Ectodermal cell (in vitro differentiated cells): ENCODE results near the gene TBCEL.

Experiments
- H3K27ac ChIP-seq: 2 replicates; pipeline ENCODE4 v1.7.0; 2013; ENCODE audit warnings: mild to moderate bottlenecking, low read depth, low read length; ENCODE audit not compliant: insufficient read depth, poor library complexity, severe bottlenecking
- H3K27me3 ChIP-seq: 2 replicates; pipeline ENCODE4 v1.7.0; 2013; ENCODE audit warnings: mild to moderate bottlenecking, low read length; ENCODE audit not compliant: insufficient read depth, control insufficient read depth, poor library complexity, severe bottlenecking
- H3K36me3 ChIP-seq: one replicate; pipeline ENCODE4 v1.7.0; 2013; ENCODE audit warnings: low read length; ENCODE audit not compliant: control insufficient read depth, insufficient read depth
- H3K4me1 ChIP-seq: one replicate; pipeline ENCODE4 v1.7.0; 2013; ENCODE audit warnings: low read length; ENCODE audit not compliant: control insufficient read depth, insufficient read depth
- H3K4me3 ChIP-seq: 2 replicates; pipeline ENCODE4 v1.7.0; 2013; ENCODE audit warnings: low read depth, low read length, control low read depth; ENCODE audit not compliant: insufficient read depth
- H3K9me3 ChIP-seq: 2 replicates; pipeline ENCODE4 v1.7.0; 2013; ENCODE audit warnings: mild to moderate bottlenecking, low read length, moderate library complexity; ENCODE audit not compliant: control insufficient read depth
- WGBS, 2 experiments: methylation state at CpG; one replicate each; pipeline ENCODE4 v1.1.7; 2013; ENCODE audit warnings: missing lambda C conversion rate in 2 of 2; 5-methylcytosine and 5-hydroxymethylcytosine counted together

The TBCEL gene

DNA sequence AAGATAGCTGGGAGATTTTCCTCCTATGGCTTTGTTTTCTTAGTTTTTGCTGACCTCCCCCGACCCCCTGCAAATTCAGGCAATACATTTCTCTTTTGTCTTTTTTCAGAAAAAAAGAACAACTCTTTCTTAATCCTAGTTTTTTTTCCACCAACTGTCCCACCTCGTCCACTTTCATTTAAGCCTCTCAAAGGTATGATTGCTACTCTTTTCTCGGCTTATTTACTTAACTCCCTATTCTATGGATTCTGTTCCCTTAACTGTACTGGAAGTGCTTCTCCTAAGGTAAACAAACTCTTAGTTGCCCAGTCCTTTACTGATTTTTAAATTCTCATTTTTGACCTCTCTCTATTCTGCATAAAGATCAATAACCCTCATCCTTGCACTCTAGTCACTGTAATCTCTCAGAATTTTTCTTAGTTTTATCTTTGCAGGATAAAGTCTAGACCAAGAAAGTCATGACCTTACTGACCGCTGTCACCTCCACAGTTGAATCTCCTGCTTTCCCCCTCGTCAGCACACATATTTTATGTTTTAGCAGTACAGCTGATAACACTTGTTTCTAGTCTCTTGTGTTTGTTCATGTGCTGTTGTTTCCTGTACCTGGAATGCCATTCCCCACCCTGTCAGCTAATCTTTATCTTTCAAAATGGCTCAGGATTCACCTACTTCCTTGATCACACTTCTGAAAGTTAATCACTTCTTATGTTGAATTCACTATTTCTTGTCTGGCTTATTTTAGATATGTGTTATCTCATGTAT lies 14.9 kb downstream of the TBCEL start:
- H3K9me3 ChIP-seq, result no peaks in the 10 kb centered on the region
- H3K36me3 ChIP-seq, result no peaks in the 10 kb centered on the region
- H3K4me1 ChIP-seq, result peaks cover 13% of the 10 kb centered on the region
- no peaks in the 10 kb centered on the region for H3K27me3 ChIP-seq
- H3K4me3 ChIP-seq, result no peak overlapping the region
- 74 to 76% methylated on average over 5 of the region's 5 CpGs for WGBS, 2 experiments
- H3K27ac ChIP-seq, result no peak overlapping the region

DNA sequence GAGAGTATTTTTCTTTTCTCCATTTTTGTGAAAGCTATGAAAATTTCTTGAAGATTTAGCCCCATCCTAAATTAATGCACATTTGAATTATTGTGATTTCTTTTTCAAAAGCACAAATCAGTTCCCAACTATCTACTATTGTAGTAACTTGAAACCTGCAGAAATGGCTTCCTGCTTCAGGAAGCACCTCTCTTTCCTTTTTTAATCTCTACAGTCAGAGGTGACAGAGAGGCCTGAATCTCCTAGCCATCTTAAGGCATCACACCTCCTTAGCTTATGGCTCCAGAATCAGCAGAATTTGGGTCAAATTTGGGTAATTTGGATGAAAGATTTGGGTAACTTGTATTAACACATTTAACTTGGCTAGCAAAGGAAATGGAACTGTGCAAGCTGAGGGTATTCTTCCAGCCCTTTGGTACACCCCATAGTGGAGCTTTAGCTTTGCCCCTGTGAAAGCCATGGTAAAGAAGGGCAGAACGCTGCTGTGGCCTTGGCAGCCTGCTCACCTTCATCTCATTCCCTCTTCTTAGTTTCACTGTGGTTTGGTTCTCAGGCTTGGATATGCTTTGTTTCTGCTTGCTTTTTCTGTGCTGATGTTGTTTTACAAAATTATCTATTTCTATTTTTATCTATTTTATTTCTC lies 16.2 kb downstream of the TBCEL start:
- Histone ChIP-seq H3K27ac (no peak overlapping the region), H3K36me3 (no peaks in the 10 kb centered on the region), H3K4me1 (peaks cover 13% of the 10 kb centered on the region), H3K27me3 (no peaks in the 10 kb centered on the region), H3K9me3 (no peaks in the 10 kb centered on the region), H3K4me3 (no peak overlapping the region)
- WGBS, 2 experiments, result 73 to 90% methylated on average over 1 of the region's 1 CpG

DNA sequence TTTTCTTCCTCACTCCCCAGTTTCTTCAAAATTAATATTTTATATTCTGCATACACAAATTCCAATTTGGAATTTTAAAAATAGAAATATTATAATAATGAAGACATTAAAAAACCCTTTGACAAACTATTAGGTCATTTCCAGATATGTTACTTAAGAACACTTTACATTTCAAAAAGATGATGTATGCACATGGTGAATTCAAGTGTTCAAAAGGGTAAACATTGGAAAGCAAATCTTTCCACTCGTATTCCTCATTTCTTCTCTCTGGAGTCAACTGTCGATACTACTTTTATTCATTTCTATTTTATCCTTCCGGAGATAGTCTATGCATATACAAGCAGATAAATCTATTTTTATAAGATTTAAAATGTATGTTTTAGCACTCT lies 16.7 kb downstream of the TBCEL start:
- Histone ChIP-seq H3K4me3 (no peak overlapping the region), H3K27ac (no peak overlapping the region), H3K36me3 (no peaks in the 10 kb centered on the region), H3K27me3 (no peaks in the 10 kb centered on the region), H3K4me1 (peaks cover 13% of the 10 kb centered on the region), H3K9me3 (no peaks in the 10 kb centered on the region)
- 76 to 89% methylated on average over 2 of the region's 3 CpGs for WGBS, 2 experiments

DNA sequence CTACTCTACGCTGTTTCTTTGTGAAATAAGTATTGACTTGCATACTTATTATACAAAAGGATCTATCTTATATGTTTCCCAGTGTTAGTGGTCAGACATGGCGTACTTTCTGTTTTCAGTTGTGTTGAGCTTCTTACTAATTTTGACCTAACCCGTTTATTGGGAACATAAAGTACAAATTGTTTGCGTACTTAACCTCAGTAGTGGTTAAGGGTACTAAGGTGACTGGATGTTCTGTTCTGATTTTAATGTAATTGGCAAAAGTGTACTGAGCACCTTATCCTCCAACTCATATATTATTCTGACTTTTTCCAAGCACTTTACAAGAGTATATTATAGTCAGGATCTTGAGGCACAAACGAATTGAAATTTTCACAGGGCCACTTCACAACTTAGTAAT lies 17.2 kb downstream of the TBCEL start:
- 94 to 98% methylated on average over 4 to 5 of the region's 5 CpGs for WGBS, 2 experiments
- peaks cover 13% of the 10 kb centered on the region for H3K4me1 ChIP-seq

DNA sequence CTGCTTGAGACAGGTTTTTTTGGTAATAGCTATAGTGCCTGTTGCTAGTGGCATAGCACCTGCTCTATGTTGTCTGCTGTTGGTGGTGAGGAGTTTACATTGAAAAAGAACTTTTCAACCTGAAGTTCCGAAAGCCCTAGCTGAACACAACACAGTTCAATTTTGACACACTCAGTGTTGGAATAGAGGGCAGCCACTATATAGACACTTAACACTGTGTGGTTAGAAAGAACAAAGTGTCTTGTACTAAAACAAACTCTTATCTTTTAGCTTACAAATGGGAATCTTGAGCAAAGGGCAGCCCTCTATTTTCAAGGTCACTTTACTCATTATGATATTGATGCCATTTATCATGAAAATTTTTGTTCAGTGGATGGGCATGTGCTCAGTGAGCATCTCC lies 18.4 kb downstream of the TBCEL start:
- Histone ChIP-seq H3K4me1 (peaks cover 13% of the 10 kb centered on the region), H3K36me3 (no peaks in the 10 kb centered on the region), H3K9me3 (no peaks in the 10 kb centered on the region), H3K27ac (no peak overlapping the region), H3K27me3 (no peaks in the 10 kb centered on the region), H3K4me3 (no peak overlapping the region)
- WGBS, 2 experiments, result 91 to 100% methylated on average over 1 of the region's 1 CpG

More for the DNA sequence above, 17.2 kb downstream of the TBCEL start:
- Histone ChIP-seq H3K36me3 (no peaks in the 10 kb centered on the region), H3K27me3 (no peaks in the 10 kb centered on the region), H3K27ac (no peak overlapping the region), H3K9me3 (no peaks in the 10 kb centered on the region), H3K4me3 (no peak overlapping the region)

DNA sequence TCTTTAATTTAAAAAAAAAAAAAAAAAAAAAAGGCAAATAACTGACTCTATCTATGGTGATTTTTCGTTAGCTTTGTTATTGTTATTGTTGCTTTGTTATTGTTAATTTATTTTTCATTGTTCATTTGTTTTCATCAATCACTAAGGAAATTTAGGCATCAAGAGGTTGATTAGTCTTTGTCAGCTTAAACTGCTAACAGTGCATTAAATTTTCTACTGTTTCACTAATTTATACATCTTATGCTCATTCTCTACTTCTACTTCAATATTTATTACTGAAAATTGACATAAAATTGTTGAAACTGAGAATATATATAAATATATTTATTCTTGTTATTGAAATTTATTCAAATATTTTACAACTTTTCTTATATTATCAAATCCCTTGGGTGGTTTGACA lies 24.0 kb downstream of the TBCEL start:
- Histone ChIP-seq H3K4me1 (no peaks in the 10 kb centered on the region), H3K9me3 (no peaks in the 10 kb centered on the region), H3K4me3 (no peak overlapping the region), H3K27me3 (no peaks in the 10 kb centered on the region), H3K27ac (no peak overlapping the region), H3K36me3 (no peaks in the 10 kb centered on the region)
- no CpG with 5 or more reads among the region's 1 CpG for WGBS, 2 experiments

DNA sequence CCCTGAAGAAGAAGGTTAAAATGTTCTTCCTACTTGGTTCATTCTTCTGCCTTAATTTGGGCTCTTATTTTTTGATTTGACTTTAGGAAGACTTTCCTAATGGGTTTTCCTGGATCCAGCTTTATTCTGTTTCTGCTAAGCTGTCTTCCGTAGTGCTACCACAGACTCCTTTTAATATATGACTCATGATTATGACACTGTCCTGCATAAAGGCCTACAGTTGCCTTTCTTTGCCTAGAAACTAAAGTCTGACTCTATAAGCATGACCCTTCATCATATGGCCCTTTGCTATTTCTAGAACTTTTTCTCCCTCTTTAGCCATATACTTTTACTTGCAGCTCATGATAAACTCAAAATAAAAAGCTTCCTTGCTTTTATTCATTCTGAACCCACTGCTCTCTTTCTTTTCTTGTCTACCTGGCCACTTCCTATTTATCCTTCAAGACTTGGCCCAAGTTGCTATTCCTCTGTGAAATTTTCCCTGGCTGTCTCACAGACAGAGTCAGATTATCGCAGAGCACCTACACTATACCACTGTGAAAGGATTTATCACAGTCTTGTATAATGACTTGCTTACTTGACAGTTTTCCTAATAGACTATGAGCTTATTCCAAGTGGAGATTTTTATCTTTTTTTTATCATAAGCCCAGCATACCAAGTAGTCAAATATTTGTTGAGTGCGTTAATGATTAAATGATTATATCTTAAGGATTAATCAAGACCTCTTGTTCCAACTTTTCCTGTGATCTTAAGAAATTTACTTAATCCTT lies 24.7 kb downstream of the TBCEL start:
- Histone ChIP-seq H3K9me3 (no peaks in the 10 kb centered on the region), H3K4me3 (no peak overlapping the region), H3K27ac (no peak overlapping the region), H3K4me1 (no peaks in the 10 kb centered on the region), H3K27me3 (no peaks in the 10 kb centered on the region), H3K36me3 (no peaks in the 10 kb centered on the region)
- WGBS, 2 experiments, result 86 to 89% methylated on average over 2 of the region's 3 CpGs

DNA sequence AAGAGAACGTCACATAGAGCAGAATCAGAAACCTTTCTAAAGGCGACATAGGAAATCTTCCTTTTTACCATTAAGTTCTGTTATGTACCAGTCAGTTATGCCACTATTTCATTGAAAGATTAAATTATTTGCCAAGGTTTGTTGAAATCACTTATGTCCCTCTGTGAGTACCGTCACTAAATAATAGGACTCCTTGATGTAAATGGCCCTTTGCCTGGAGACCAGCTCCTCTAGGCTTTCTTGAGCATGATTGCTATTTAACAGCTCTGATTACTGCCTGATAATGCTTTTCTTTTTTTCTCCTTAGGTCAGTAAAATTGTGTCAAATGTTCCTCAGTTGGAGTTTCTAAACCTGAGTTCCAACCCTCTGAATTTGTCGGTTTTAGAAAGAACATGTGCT lies 29.3 kb downstream of the TBCEL start:
- peaks cover 15% of the 10 kb centered on the region for H3K36me3 ChIP-seq
- 92 to 97% methylated on average over 4 of the region's 4 CpGs for WGBS, 2 experiments
- H3K9me3 ChIP-seq, result no peaks in the 10 kb centered on the region
- no peak overlapping the region for H3K4me3 ChIP-seq
- no peaks in the 10 kb centered on the region for H3K4me1 ChIP-seq
- H3K27ac ChIP-seq, result no peak overlapping the region
- no peaks in the 10 kb centered on the region for H3K27me3 ChIP-seq

DNA sequence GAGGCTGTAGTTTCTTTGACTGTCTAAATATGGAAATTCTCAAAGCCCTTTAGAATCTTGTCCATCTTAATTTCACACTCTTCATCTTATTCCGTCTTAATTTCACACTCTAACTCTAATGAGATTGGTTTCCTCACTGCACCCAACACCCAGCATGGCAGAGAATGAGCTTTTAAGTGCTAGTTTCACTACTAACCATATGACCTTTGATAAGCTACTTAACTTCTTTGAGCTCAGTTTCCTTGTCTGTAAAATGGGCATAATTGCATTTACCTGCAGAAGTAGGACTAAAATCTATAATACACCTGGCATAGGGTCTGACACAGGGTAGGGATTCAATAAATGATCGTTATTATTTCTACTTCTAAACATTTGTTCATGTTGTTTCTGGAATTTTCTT lies 30.4 kb downstream of the TBCEL start:
- WGBS, 2 experiments, result 89 to 98% methylated on average over 1 to 2 of the region's 2 CpGs
- no peaks in the 10 kb centered on the region for H3K4me1 ChIP-seq

DNA sequence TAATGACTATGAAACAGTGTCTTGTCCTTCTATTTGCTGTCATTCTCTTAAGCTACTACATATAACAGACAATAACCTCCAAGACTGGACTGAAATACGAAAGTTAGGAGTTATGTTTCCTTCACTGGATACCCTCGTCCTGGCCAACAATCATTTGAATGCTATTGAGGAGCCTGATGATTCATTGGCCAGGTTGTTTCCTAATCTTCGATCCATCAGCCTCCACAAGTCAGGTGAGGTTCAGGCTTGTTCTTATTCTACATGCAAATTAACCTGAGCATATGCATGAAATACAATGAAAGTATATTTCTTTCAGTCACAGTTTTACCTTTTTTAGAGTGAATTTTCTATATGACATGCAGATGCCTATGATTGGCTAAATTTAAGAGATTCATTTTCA lies 31.2 kb downstream of the TBCEL start:
- WGBS, 2 experiments, result 92 to 95% methylated on average over 3 of the region's 3 CpGs
- Histone ChIP-seq H3K27ac (no peak overlapping the region), H3K36me3 (peaks cover 22% of the 10 kb centered on the region), H3K4me1 (no peaks in the 10 kb centered on the region), H3K4me3 (no peak overlapping the region), H3K9me3 (no peaks in the 10 kb centered on the region), H3K27me3 (no peaks in the 10 kb centered on the region)

More for the DNA sequence above, 30.4 kb downstream of the TBCEL start:
- Histone ChIP-seq H3K27me3 (no peaks in the 10 kb centered on the region), H3K36me3 (peaks cover 19% of the 10 kb centered on the region), H3K27ac (no peak overlapping the region), H3K4me3 (no peak overlapping the region), H3K9me3 (no peaks in the 10 kb centered on the region)
